SK-N-SH (cell line): Measurements from ENCODE around the gene SIK2.

Experiments
- CTCF ChIP-seq: fragments of 200-600 bp; sonication (generic); IDR thresholded peaks from 2 replicates; pipeline ENCODE4 v1.6.1; 2017; ENCODE audit warnings: antibody characterized with exemption, mild to moderate bottlenecking, moderate library complexity
- GABPA ChIP-seq: IDR thresholded peaks from 2 replicates; pipeline ENCODE4 v1.4.0; 2012; ENCODE audit warnings: low read depth, mild to moderate bottlenecking
- GATA2 ChIP-seq: sonication (generic); formaldehyde crosslinking; IDR thresholded peaks from 2 replicates; pipeline ENCODE4 v1.5.0; 2020; ENCODE audit warnings: mild to moderate bottlenecking, missing genetic modification reagents
- IRF3 ChIP-seq: fragments of 150-350 bp; IDR thresholded peaks from 2 replicates; pipeline ENCODE4 v1.6.1; 2016; ENCODE audit warnings: mild to moderate bottlenecking, low read depth, low read length
- MEF2A ChIP-seq: IDR thresholded peaks from 2 replicates; pipeline ENCODE4 v1.4.0; 2012; ENCODE audit warnings: low read depth, borderline replicate concordance
- NRF1 ChIP-seq: IDR thresholded peaks from 2 replicates; pipeline ENCODE4 v1.6.1; 2012; ENCODE audit warnings: low read depth, mild to moderate bottlenecking, low read length
- POLR2AphosphoS5 ChIP-seq: IDR thresholded peaks from 2 replicates; pipeline ENCODE4 v1.6.1; 2012; ENCODE audit warnings: low read depth, low read length
- RCOR1 ChIP-seq: fragments of 150-350 bp; IDR thresholded peaks from 2 replicates; pipeline ENCODE4 v1.6.1; 2017; ENCODE audit warnings: antibody characterized with exemption, low read length
- REST ChIP-seq: IDR thresholded peaks from 2 replicates; pipeline ENCODE4 v1.6.1; 2012; ENCODE audit warnings: mild to moderate bottlenecking, low read depth, low read length, moderate library complexity
- SIN3A ChIP-seq: IDR thresholded peaks from 2 replicates; pipeline ENCODE4 v1.6.1; 2012; ENCODE audit warnings: low read depth, mild to moderate bottlenecking, low read length, moderate library complexity, borderline replicate concordance

- TF ChIP-seq CTCF (no peak), GABPA (no peak), IRF3 (no peak), REST (no peak), GATA2 (CRISPR knock-in tag) (no peak), SIN3A (no peak), MEF2A (no peak), NRF1 (no peak), RCOR1 (no peak), POLR2AphosphoS5 (no peak)
Measured at GRCh38 chr11:111639226-111639925, 37.1 kb downstream of the SIK2 start.
